K562 (cell line): ENCODE results near the gene DYNC1H1. TPM values are rescaled to one million over a fixed set of nuclear protein-coding genes. Genes with fewer than 3 reads are reported as not detected.

Experiments
- ERF ChIP-seq: fragments of 450-650 bp; formaldehyde crosslinking; IDR thresholded peaks from 2 replicates; pipeline ENCODE4 v1.4.0; 2020; ENCODE audit warnings: mild to moderate bottlenecking, mixed read lengths
- ETS1 ChIP-seq: conservative IDR thresholded peaks from 2 replicates; pipeline ENCODE4 v1.6.1; 2011; ENCODE audit warnings: low read depth, mild to moderate bottlenecking, low read length; ENCODE audit not compliant: control insufficient read depth
- ETV6 ChIP-seq, 3 experiments: fragments of 150-350 bp in 1 of 3; sonication (generic) in 1 of 3; formaldehyde crosslinking in 1 of 3; IDR thresholded peaks; 2 replicates each; pipeline versions ENCODE4 v1.6.1 to v1.8.0; 2014 to 2022; ENCODE audit warnings: borderline replicate concordance in 2 of 3, low read depth in 2 of 3, antibody characterized with exemption in 1 of 3, low read length in 1 of 3, mild to moderate bottlenecking in 1 of 3, missing genetic modification reagents in 1 of 3
- GMEB1 ChIP-seq: fragments of 250-450 bp; sonication (Bioruptor Pico); IDR thresholded peaks from 2 replicates; pipeline ENCODE4 v1.4.0; 2020; ENCODE audit warnings: mild to moderate bottlenecking
- HDGF ChIP-seq: fragments of 450-650 bp; IDR thresholded peaks from 2 replicates; pipeline ENCODE4 v1.6.1; 2016
- MEIS2 ChIP-seq: fragments of 450-650 bp; IDR thresholded peaks from 2 replicates; pipeline ENCODE4 v1.6.1; 2014; ENCODE audit warnings: mild to moderate bottlenecking; ENCODE audit not compliant: partially characterized antibody
- NCOR1 ChIP-seq: fragments of 450-650 bp; IDR thresholded peaks from 2 replicates; pipeline ENCODE4 v1.6.1; 2016; ENCODE audit warnings: mild to moderate bottlenecking, moderate library complexity
- NR2C2 ChIP-seq, 2 experiments: fragments of 200-800 bp in 1 of 2; sonication (Bioruptor generic) in 1 of 2; sonication (generic) in 1 of 2; formaldehyde crosslinking in 1 of 2; IDR thresholded peaks; 2 replicates each; pipeline versions ENCODE4 v1.6.1 to v1.8.0; 2016 to 2022; ENCODE audit warnings: mild to moderate bottlenecking in 1 of 2, missing compliant biosample characterization in 1 of 2, missing genetic modification characterization in 1 of 2, missing genetic modification reagents in 1 of 2
- PCBP2 ChIP-seq: fragments of 200-400 bp; formaldehyde crosslinking; IDR thresholded peaks from 2 replicates; pipeline ENCODE4 v1.6.1; 2018; ENCODE audit warnings: low read length, low read depth, mild to moderate bottlenecking, moderate library complexity; ENCODE audit not compliant: poor library complexity, severe bottlenecking
- PHF8 ChIP-seq: fragments of 200-600 bp; sonication (generic); IDR thresholded peaks from 2 replicates; pipeline ENCODE4 v1.6.1; 2012; ENCODE audit warnings: mixed run types, mild to moderate bottlenecking, inconsistent platforms, low read length, moderate library complexity, borderline replicate concordance
- PYGO2 ChIP-seq: fragments of 450-650 bp; IDR thresholded peaks from 2 replicates; pipeline ENCODE4 v1.6.1; 2016; ENCODE audit warnings: mild to moderate bottlenecking, missing genetic modification characterization, moderate library complexity, missing compliant biosample characterization
- SREBF2 ChIP-seq: sonication (generic); formaldehyde crosslinking; IDR thresholded peaks from 2 replicates; pipeline ENCODE4 v1.4.0; 2020; ENCODE audit warnings: mild to moderate bottlenecking, missing genetic modification reagents
- ZEB2 ChIP-seq: fragments of 450-650 bp; IDR thresholded peaks from 2 replicates; pipeline ENCODE4 v1.6.1; 2016
- ZNF280A ChIP-seq: fragments of 450-650 bp; IDR thresholded peaks from 2 replicates; pipeline ENCODE4 v1.6.1; 2018; ENCODE audit warnings: mild to moderate bottlenecking, low read depth; ENCODE audit not compliant: partially characterized antibody
- ZNF324 ChIP-seq: fragments of 250-450 bp; sonication (Bioruptor Pico); IDR thresholded peaks from 2 replicates; pipeline ENCODE4 v1.4.0; 2020; ENCODE audit warnings: mild to moderate bottlenecking
- ZNF384 ChIP-seq: IDR thresholded peaks from 2 replicates; pipeline ENCODE4 v1.6.1; 2012; ENCODE audit warnings: low read depth, low read length, improper control_type of control experiment
- ZNF668 ChIP-seq: fragments of 250-450 bp; sonication (Bioruptor Pico); IDR thresholded peaks from 2 replicates; pipeline ENCODE4 v1.8.0; 2022; ENCODE audit warnings: mild to moderate bottlenecking, inconsistent platforms
- ZNF740 ChIP-seq, 3 experiments: fragments of 200-800 bp in 1 of 3; sonication (Bioruptor generic) in 1 of 3; sonication (generic) in 1 of 3; formaldehyde crosslinking in 1 of 3; IDR thresholded peaks; 2 replicates each; pipeline versions ENCODE4 v1.6.1 to v1.8.0; 2016 to 2022; ENCODE audit warnings: mild to moderate bottlenecking in 2 of 3, missing compliant biosample characterization in 2 of 3, missing genetic modification characterization in 2 of 3, missing genetic modification reagents in 1 of 3
- polyA plus RNA-seq, 8 experiments: library from polyadenylated mRNA; depleted of rRNA in 4 of 8; stranded (reverse) in 5 of 8; unstranded in 3 of 8; fragments of >200 nt; fragmentation: Nextera tagmentation in 2 of 8; fragmentation: Illumina TruSeq in 1 of 8; extraction: Ambion mirVana in 2 of 8; extraction: Trizol in 1 of 8; gene quantifications; 2 replicates each; pipeline versions ENCODE4 v1.2.1 to v1.2.3, GENCODE V29; 2011 to 2014; ENCODE audit warnings: inconsistent platforms in 1 of 8, missing spikeins in 1 of 8
- total RNA-seq, 7 experiments: library from RNA; depleted of rRNA in 6 of 7; stranded (reverse); fragments of >200 nt in 6 of 7; fragmentation: Illumina TruSeq in 2 of 7; extraction: Trizol in 2 of 7; gene quantifications; 2 replicates each; pipeline versions ENCODE4 v1.2.1 to v1.2.3, GENCODE V29; 2011 to 2021; ENCODE audit warnings: low replicate concordance in 1 of 7

Gene DYNC1H1
- total and polyA plus RNA-seq, 9 of the 15 experiments (the other 6 are each of a cell fraction or from before 2014, with no cell fraction given) = 31.9 to 335 (median 115) TPM

GRCh38 chr14:102086972-102087761 is 122.8 kb downstream of the DYNC1H1 start, which contains the start of gene HSP90AA1 (continued):
- TF ChIP-seq ZNF280A = no peak
- no peak for TF ChIP-seq PCBP2
- no peak for TF ChIP-seq ZEB2
- peak; percentile 84 for TF ChIP-seq MEIS2
- 0 out of 2 replicates have a peak, but pooled peaks have one; percentile 12 for TF ChIP-seq ZNF324 (CRISPR knock-in tag)
- TF ChIP-seq ZNF668 (CRISPR knock-in tag) = no peak
- no peak for TF ChIP-seq ZNF384
- TF ChIP-seq ETV6 (IDR thresholded peaks at IDR 0.05; ENCODE audit: borderline replicate concordance in 1 of 2, low read depth in 2 of 2, low read length in 1 of 2) = no peak
- TF ChIP-seq ETV6 (CRISPR knock-in tag; IDR thresholded peaks at IDR 0.05; ENCODE audit: borderline replicate concordance) = no peak
- TF ChIP-seq NCOR1 = peak; percentile 63
- TF ChIP-seq GMEB1 = no peak
- peak; percentile 36; the same call in 1 of the 2 replicates for TF ChIP-seq NR2C2 (CRISPR knock-in tag; IDR thresholded peaks at IDR 0.05)
- peak; percentile 65 for TF ChIP-seq NR2C2 (tag; IDR thresholded peaks at IDR 0.05)
- peak; percentile 71; the same call in 1 of the 2 replicates for TF ChIP-seq ZNF740 (CRISPR knock-in tag; IDR thresholded peaks at IDR 0.05)
- peak in 1 of 2 experiments; percentile 79; a peak in 2 of 4 replicates for TF ChIP-seq ZNF740 (tag; IDR thresholded peaks at IDR 0.05)
- TF ChIP-seq ETS1 = peak; percentile 68
- no peak for TF ChIP-seq SREBF2 (CRISPR knock-in tag)
- TF ChIP-seq HDGF = no peak
- peak; percentile 79; the same call in 1 of the 2 replicates for TF ChIP-seq ERF (CRISPR knock-in tag)
- peak; percentile 76; the same call in 1 of the 2 replicates for TF ChIP-seq PHF8
- no peak for TF ChIP-seq PYGO2
